SK-N-SH (cell line): ENCODE measurements around the gene CYYR1. TPM values are rescaled to one million over a fixed set of nuclear protein-coding genes. Genes with fewer than 3 reads are reported as not detected.

Experiments used
- CTCF ChIA-PET: fragments of 300-600, 350-600 bp; formaldehyde crosslinking; extraction: SDS; loops from one replicate; lab custom pipeline; 2021; lab: Yijun Ruan, JAX
- POLR2A ChIA-PET: fragments of 350-600 bp; sonication (Branson Sonifier 250); formaldehyde crosslinking; extraction: SDS; loops from one replicate; lab custom pipeline; 2020; ENCODE audit warnings: antibody characterized with exemption, inconsistent platforms; lab: Yijun Ruan, JAX
- DNase-seq: peaks from one replicate; pipeline ENCODE4 v3.0.0; 2012
- H2AFZ ChIP-seq: fragments of 200-600 bp; sonication (generic); 2 replicates; pipeline ENCODE4 v1.8.1; 2016; ENCODE audit warnings: antibody characterized with exemption, mild to moderate bottlenecking, low read depth
- H3F3A ChIP-seq: fragments of 200-600 bp; sonication (generic); replicated peaks from 2 replicates; pipeline ENCODE3; 2016; ENCODE audit warnings: antibody characterized with exemption, mild to moderate bottlenecking; ENCODE audit not compliant: insufficient read depth
- H3K27ac ChIP-seq, 2 experiments: fragments of 200-500 bp in 1 of 2; fragments of 200-600 bp in 1 of 2; sonication (Bioruptor generic) in 1 of 2; sonication (generic), shearing (Covaris generic) in 1 of 2; 2 replicates each; pipeline versions ENCODE4 v1.5.1 to v1.6.1; 2014 to 2016; ENCODE audit warnings: low read depth in 2 of 2, inconsistent platforms in 1 of 2, low read length in 1 of 2, mild to moderate bottlenecking in 1 of 2, mixed read lengths in 1 of 2
- H3K27me3 ChIP-seq: fragments of 200-600 bp; sonication (generic), shearing (Covaris generic); 2 replicates; pipeline ENCODE4 v1.6.1; 2016; ENCODE audit warnings: mixed run types; ENCODE audit not compliant: insufficient read depth
- H3K36me3 ChIP-seq, 2 experiments: fragments of 200-500 bp in 1 of 2; fragments of 200-600 bp in 1 of 2; sonication (Bioruptor generic) in 1 of 2; sonication (generic) in 1 of 2; replicated peaks in 1 of 2; 2 replicates each; pipeline versions ENCODE3 to v1.5.1; 2014 to 2016; ENCODE audit warnings: low read length in 1 of 2, mild to moderate bottlenecking in 1 of 2; ENCODE audit not compliant: insufficient read depth in 2 of 2, control insufficient read depth in 1 of 2
- H3K4me1 ChIP-seq, 2 experiments: fragments of 200-500 bp in 1 of 2; fragments of 200-600 bp in 1 of 2; sonication (Bioruptor generic) in 1 of 2; sonication (generic), shearing (Covaris generic) in 1 of 2; 2 replicates each; pipeline versions ENCODE4 v1.5.1 to v1.6.1; 2014 to 2016; ENCODE audit warnings: low read depth in 1 of 2, low read length in 1 of 2, mixed run types in 1 of 2; ENCODE audit not compliant: insufficient read depth in 2 of 2, control insufficient read depth in 1 of 2
- H3K4me2 ChIP-seq: fragments of 200-600 bp; sonication (generic), shearing (Covaris generic); 2 replicates; pipeline ENCODE4 v1.6.1; 2017; ENCODE audit warnings: mixed run types
- H3K4me3 ChIP-seq, 2 experiments: fragments of 200-500 bp in 1 of 2; fragments of 200-600 bp in 1 of 2; sonication (Bioruptor generic) in 1 of 2; sonication (generic), shearing (Covaris generic) in 1 of 2; 2 replicates each; pipeline versions ENCODE4 v1.5.1 to v1.8.1; 2014 to 2016; ENCODE audit warnings: low read depth in 2 of 2, inconsistent platforms in 1 of 2, low read length in 1 of 2, mild to moderate bottlenecking in 1 of 2, mixed read lengths in 1 of 2, moderate library complexity in 1 of 2
- H3K79me2 ChIP-seq: fragments of 200-600 bp; sonication (generic); 2 replicates; pipeline ENCODE4 v1.8.1; 2017; ENCODE audit warnings: mild to moderate bottlenecking; ENCODE audit not compliant: insufficient read depth
- H3K9ac ChIP-seq: fragments of 200-600 bp; sonication (generic); 2 replicates; pipeline ENCODE4 v1.6.1; 2017; ENCODE audit warnings: mixed run types
- H3K9me2 ChIP-seq: fragments of 200-600 bp; sonication (generic); 2 replicates; pipeline ENCODE4 v1.6.1; 2017; ENCODE audit warnings: mixed run types
- H3K9me3 ChIP-seq: fragments of 200-600 bp; sonication (generic); 2 replicates; pipeline ENCODE4 v1.6.1; 2017; ENCODE audit warnings: mixed run types, mild to moderate bottlenecking, moderate library complexity
- H4K20me1 ChIP-seq: fragments of 200-600 bp; sonication (generic); 2 replicates; pipeline ENCODE4 v1.6.1; 2017; ENCODE audit warnings: mild to moderate bottlenecking, mixed run types; ENCODE audit not compliant: insufficient read depth
- CHD2 ChIP-seq: fragments of 150-350 bp; IDR thresholded peaks from 2 replicates; pipeline ENCODE4 v1.6.1; 2018; ENCODE audit warnings: low read length; ENCODE audit not compliant: partially characterized antibody
- ELF1 ChIP-seq: IDR thresholded peaks from 2 replicates; pipeline ENCODE4 v1.4.0; 2012
- EZH2phosphoT487 ChIP-seq: fragments of 200-600 bp; sonication (generic); IDR thresholded peaks from 2 replicates; pipeline ENCODE4 v1.6.1; 2017; ENCODE audit warnings: low read depth, mixed run types, mild to moderate bottlenecking, antibody characterized with exemption, moderate library complexity, borderline replicate concordance
- FOSL2 ChIP-seq: IDR thresholded peaks from 2 replicates; pipeline ENCODE4 v1.4.0; 2012; ENCODE audit warnings: low read depth, mild to moderate bottlenecking, moderate library complexity, borderline replicate concordance
- FOXJ3 ChIP-seq: sonication (generic); formaldehyde crosslinking; IDR thresholded peaks from 2 replicates; pipeline ENCODE4 v1.5.1; 2020; ENCODE audit warnings: mild to moderate bottlenecking, missing genetic modification reagents
- GATA2 ChIP-seq: sonication (generic); formaldehyde crosslinking; IDR thresholded peaks from 2 replicates; pipeline ENCODE4 v1.5.0; 2020; ENCODE audit warnings: mild to moderate bottlenecking, missing genetic modification reagents
- JUND ChIP-seq: IDR thresholded peaks from 2 replicates; pipeline ENCODE4 v1.4.0; 2012
- MXI1 ChIP-seq: IDR thresholded peaks from 2 replicates; pipeline ENCODE4 v1.6.1; 2012; ENCODE audit warnings: mild to moderate bottlenecking, low read depth, low read length, improper control_type of control experiment
- NFIC ChIP-seq: IDR thresholded peaks from 2 replicates; pipeline ENCODE4 v1.4.0; 2012; ENCODE audit warnings: borderline replicate concordance
- POLR2AphosphoS5 ChIP-seq: IDR thresholded peaks from 2 replicates; pipeline ENCODE4 v1.6.1; 2012; ENCODE audit warnings: low read depth, low read length
- RCOR1 ChIP-seq: fragments of 150-350 bp; IDR thresholded peaks from 2 replicates; pipeline ENCODE4 v1.6.1; 2017; ENCODE audit warnings: antibody characterized with exemption, low read length
- RXRA ChIP-seq: IDR thresholded peaks from 2 replicates; pipeline ENCODE4 v1.4.0; 2012; ENCODE audit warnings: low read depth, mild to moderate bottlenecking, borderline replicate concordance
- SIN3A ChIP-seq: IDR thresholded peaks from 2 replicates; pipeline ENCODE4 v1.6.1; 2012; ENCODE audit warnings: low read depth, mild to moderate bottlenecking, low read length, moderate library complexity, borderline replicate concordance
- SMC3 ChIP-seq: IDR thresholded peaks from 2 replicates; pipeline ENCODE4 v1.6.1; 2012; ENCODE audit warnings: low read depth, low read length, improper control_type of control experiment
- TAF1 ChIP-seq: IDR thresholded peaks from 2 replicates; pipeline ENCODE4 v1.6.1; 2012; ENCODE audit warnings: low read depth, mild to moderate bottlenecking, low read length, moderate library complexity, borderline replicate concordance
- TCF12 ChIP-seq: IDR thresholded peaks from 2 replicates; pipeline ENCODE4 v1.4.0; 2012
- WGBS: methylation state at CpG from one replicate; pipeline ENCODE4 v1.1.6; 2017; ENCODE audit warnings: low lambda C conversion rate; 5-methylcytosine and 5-hydroxymethylcytosine counted together
- polyA plus RNA-seq, 3 experiments: library from polyadenylated mRNA; depleted of rRNA; stranded (reverse); fragments of >200 nt; gene quantifications; 2 replicates each; pipeline ENCODE4 v1.2.3, GENCODE V29; 2012
- TF ChIP-seq, protein P1 (sequence below): fragments of 200-600 bp; sonication (generic); IDR thresholded peaks from 2 replicates; pipeline ENCODE4 v1.6.1; 2017; ENCODE audit warnings: antibody characterized with exemption, mild to moderate bottlenecking, moderate library complexity
- TF ChIP-seq, protein P2 (sequence below): fragments of 150-350 bp; IDR thresholded peaks from 2 replicates; pipeline ENCODE4 v1.6.1; 2017; ENCODE audit warnings: antibody characterized with exemption, low read length, low read depth, borderline replicate concordance
- TF ChIP-seq, protein P3 (sequence below): IDR thresholded peaks from 2 replicates; pipeline ENCODE4 v1.4.0; 2012; ENCODE audit warnings: low read depth, borderline replicate concordance
- TF ChIP-seq, protein P4 (sequence below): IDR thresholded peaks from 2 replicates; pipeline ENCODE4 v1.4.0; 2012; ENCODE audit warnings: low read depth, borderline replicate concordance

The CYYR1 gene
- polyA plus RNA-seq, 1 of the 3 experiments (the other 2 are of a cell fraction) = not detected

DNA sequence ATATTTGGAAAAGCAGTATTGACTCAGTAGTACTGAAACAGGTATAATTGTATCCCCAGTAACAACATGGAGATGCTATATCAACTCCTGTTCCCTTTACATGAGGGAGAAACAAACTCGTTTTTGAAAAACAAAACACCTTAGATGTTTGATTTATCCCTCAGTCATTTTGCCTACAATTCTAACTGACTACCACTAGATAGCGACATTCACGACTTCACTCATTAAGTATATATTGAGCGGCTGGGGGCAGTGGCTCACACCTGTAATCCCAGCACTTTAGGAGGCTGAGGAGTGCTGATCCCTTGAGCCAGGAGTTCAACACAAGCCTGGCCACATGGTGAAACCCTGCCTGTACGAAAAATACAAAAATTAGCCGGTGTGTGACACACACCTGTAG lies 83.3 kb downstream of the CYYR1 start:
- CTCF ChIA-PET = no interaction called here
- TF ChIP-seq RXRA (no peak), POLR2AphosphoS5 (no peak), RCOR1 (no peak), GATA2 (CRISPR knock-in tag) (no peak), SIN3A (no peak), TAF1 (no peak), NFIC (no peak), EZH2phosphoT487 (no peak)
- TF ChIP-seq, protein P1, sequence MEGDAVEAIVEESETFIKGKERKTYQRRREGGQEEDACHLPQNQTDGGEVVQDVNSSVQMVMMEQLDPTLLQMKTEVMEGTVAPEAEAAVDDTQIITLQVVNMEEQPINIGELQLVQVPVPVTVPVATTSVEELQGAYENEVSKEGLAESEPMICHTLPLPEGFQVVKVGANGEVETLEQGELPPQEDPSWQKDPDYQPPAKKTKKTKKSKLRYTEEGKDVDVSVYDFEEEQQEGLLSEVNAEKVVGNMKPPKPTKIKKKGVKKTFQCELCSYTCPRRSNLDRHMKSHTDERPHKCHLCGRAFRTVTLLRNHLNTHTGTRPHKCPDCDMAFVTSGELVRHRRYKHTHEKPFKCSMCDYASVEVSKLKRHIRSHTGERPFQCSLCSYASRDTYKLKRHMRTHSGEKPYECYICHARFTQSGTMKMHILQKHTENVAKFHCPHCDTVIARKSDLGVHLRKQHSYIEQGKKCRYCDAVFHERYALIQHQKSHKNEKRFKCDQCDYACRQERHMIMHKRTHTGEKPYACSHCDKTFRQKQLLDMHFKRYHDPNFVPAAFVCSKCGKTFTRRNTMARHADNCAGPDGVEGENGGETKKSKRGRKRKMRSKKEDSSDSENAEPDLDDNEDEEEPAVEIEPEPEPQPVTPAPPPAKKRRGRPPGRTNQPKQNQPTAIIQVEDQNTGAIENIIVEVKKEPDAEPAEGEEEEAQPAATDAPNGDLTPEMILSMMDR = no peak
- TF ChIP-seq, protein P2, sequence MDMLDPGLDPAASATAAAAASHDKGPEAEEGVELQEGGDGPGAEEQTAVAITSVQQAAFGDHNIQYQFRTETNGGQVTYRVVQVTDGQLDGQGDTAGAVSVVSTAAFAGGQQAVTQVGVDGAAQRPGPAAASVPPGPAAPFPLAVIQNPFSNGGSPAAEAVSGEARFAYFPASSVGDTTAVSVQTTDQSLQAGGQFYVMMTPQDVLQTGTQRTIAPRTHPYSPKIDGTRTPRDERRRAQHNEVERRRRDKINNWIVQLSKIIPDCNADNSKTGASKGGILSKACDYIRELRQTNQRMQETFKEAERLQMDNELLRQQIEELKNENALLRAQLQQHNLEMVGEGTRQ = no peak
- WGBS = 44% methylated on average over 6 of the region's 6 CpGs

DNA sequence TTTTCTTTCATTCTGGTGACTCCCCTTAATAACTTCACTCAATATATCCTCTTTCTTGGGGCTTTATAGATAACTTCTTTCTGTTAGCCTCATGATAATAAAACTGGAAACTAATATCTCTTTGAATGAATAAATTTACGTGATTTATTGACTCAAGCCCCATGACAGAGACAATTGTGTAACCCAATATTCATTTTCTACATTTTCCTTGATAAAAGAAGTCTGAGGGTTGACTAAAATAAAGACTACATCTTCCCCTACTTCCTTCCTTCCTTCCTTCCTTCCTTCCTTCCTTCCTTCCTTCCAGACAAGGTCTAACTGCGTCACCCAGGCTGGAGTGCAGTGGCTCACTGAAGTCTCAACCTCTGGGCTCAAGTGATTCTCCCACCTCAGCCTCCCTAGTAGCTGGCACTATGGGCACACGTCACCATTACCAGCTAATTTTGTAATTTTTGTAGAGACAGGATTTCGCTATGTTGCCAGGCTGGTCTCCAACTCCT lies 85.1 kb downstream of the CYYR1 start:
- no peak for DNase-seq
- POLR2A ChIA-PET = no interaction called here
- Histone ChIP-seq H3K79me2 (no peaks in the 10 kb centered on the region), H3K9ac (no peak overlapping the region), H3K4me2 (no peak overlapping the region), H3K4me1 (peaks cover 0 to 9% of the 10 kb centered on the region in 2 experiments; a peak in 1 of 4 replicates), H2AFZ (no peak overlapping the region), H3K27me3 (no peaks in the 10 kb centered on the region), H3K27ac (no peak overlapping the region)
- TF ChIP-seq JUND = no peak
- no peak for TF ChIP-seq CHD2
- no peak for TF ChIP-seq RXRA
- no peak for TF ChIP-seq FOSL2
- no peak for TF ChIP-seq SMC3
- TF ChIP-seq FOXJ3 (CRISPR knock-in tag) = no peak
- TF ChIP-seq, protein P3, sequence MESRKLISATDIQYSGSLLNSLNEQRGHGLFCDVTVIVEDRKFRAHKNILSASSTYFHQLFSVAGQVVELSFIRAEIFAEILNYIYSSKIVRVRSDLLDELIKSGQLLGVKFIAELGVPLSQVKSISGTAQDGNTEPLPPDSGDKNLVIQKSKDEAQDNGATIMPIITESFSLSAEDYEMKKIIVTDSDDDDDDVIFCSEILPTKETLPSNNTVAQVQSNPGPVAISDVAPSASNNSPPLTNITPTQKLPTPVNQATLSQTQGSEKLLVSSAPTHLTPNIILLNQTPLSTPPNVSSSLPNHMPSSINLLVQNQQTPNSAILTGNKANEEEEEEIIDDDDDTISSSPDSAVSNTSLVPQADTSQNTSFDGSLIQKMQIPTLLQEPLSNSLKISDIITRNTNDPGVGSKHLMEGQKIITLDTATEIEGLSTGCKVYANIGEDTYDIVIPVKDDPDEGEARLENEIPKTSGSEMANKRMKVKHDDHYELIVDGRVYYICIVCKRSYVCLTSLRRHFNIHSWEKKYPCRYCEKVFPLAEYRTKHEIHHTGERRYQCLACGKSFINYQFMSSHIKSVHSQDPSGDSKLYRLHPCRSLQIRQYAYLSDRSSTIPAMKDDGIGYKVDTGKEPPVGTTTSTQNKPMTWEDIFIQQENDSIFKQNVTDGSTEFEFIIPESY = no peak
- TF ChIP-seq, protein P2 = no peak
- TF ChIP-seq, protein P4, sequence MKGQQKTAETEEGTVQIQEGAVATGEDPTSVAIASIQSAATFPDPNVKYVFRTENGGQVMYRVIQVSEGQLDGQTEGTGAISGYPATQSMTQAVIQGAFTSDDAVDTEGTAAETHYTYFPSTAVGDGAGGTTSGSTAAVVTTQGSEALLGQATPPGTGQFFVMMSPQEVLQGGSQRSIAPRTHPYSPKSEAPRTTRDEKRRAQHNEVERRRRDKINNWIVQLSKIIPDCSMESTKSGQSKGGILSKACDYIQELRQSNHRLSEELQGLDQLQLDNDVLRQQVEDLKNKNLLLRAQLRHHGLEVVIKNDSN = no peak
- TF ChIP-seq ELF1 = no peak
- TF ChIP-seq TCF12 = no peak
- TF ChIP-seq MXI1 = no peak
- TF ChIP-seq, all 33 proteins: peak for 0
- no peaks in the 10 kb centered on the region for H3K9me3 ChIP-seq
- H3K9me2 ChIP-seq = no peaks in the 10 kb centered on the region
- WGBS = 19% methylated on average over 4 of the region's 4 CpGs
- H3F3A ChIP-seq = no peaks in the 10 kb centered on the region
- no peak overlapping the region for H3K4me3 ChIP-seq
- CTCF ChIA-PET = no interaction called here
- H3K36me3 ChIP-seq = no peaks in the 10 kb centered on the region
- no peaks in the 10 kb centered on the region for H4K20me1 ChIP-seq

More for the DNA sequence above, 83.3 kb downstream of the CYYR1 start:
- Histone ChIP-seq H3K27me3 (no peaks in the 10 kb centered on the region), H3K36me3 (no peaks in the 10 kb centered on the region), H3K4me2 (no peak overlapping the region), H3K79me2 (no peaks in the 10 kb centered on the region), H3K4me3 (no peak overlapping the region), H3K4me1 (peaks cover 0 to 5% of the 10 kb centered on the region in 2 experiments; a peak in 1 of 4 replicates), H3F3A (no peaks in the 10 kb centered on the region), H3K9ac (no peak overlapping the region), H3K9me3 (no peaks in the 10 kb centered on the region), H4K20me1 (no peaks in the 10 kb centered on the region), H2AFZ (no peak overlapping the region), H3K9me2 (no peaks in the 10 kb centered on the region), H3K27ac (no peak overlapping the region)
- no peak for DNase-seq
- POLR2A ChIA-PET = no interaction called here
